WTC11 (cell line): ENCODE measurements around the gene SKAP1. TPM values are rescaled to one million over a fixed set of nuclear protein-coding genes. Genes with fewer than 3 reads are reported as not detected.
A peak's percentile ranks its signal among the peaks of the same experiment; 100 is the strongest.

Source experiments
- ATAC-seq: fragments of 200-7000 bp; cut with Tn5 transposase; 2 replicates; pipeline ENCODE4 v1.10.0; 2021; ENCODE audit warnings: mild to moderate bottlenecking, moderate library complexity
- CTCF ChIA-PET: fragments of 300-600 bp; sonication (Branson Sonifier 250); formaldehyde crosslinking; loops from one replicate; lab custom pipeline; 2021; ENCODE audit warnings: antibody characterized with exemption; lab: Charles Lee
- POLR2A ChIA-PET: fragments of 350-600 bp; sonication (Branson Sonifier 250); formaldehyde crosslinking; loops from one replicate; lab custom pipeline; 2021; ENCODE audit warnings: antibody characterized with exemption; lab: Charles Lee
- DNase-seq: peaks from one replicate; pipeline ENCODE4 v3.0.0; 2021; ENCODE audit warnings: low spot score
- H3K27ac Mint-ChIP-seq: 2 replicates; pipeline ENCODE4 v1.8.0; 2021; ENCODE audit warnings: mixed read lengths
- H3K27me3 Mint-ChIP-seq: 2 replicates; pipeline ENCODE4 v1.8.0; 2021; ENCODE audit warnings: low read depth, mild to moderate bottlenecking, moderate library complexity, mixed read lengths
- H3K36me3 Mint-ChIP-seq: 2 replicates; pipeline ENCODE4 v1.8.0; 2021; ENCODE audit warnings: mixed read lengths
- H3K4me1 Mint-ChIP-seq: 2 replicates; pipeline ENCODE4 v1.8.0; 2022; ENCODE audit warnings: mixed read lengths
- H3K4me3 Mint-ChIP-seq: 2 replicates; pipeline ENCODE4 v1.8.0; 2021; ENCODE audit warnings: mild to moderate bottlenecking, moderate library complexity, mixed read lengths
- H3K9me3 Mint-ChIP-seq: 2 replicates; pipeline ENCODE4 v1.8.0; 2021; ENCODE audit warnings: mixed read lengths
- ATF1 ChIP-seq: sonication (generic); formaldehyde crosslinking; IDR thresholded peaks from 2 replicates; pipeline ENCODE4 v1.8.1; 2023; ENCODE audit warnings: mild to moderate bottlenecking, moderate library complexity, missing genetic modification reagents
- JUN ChIP-seq: sonication (generic); formaldehyde crosslinking; IDR thresholded peaks from 2 replicates; pipeline ENCODE4 v1.8.0; 2023; ENCODE audit warnings: mild to moderate bottlenecking, missing genetic modification reagents
- NFYB ChIP-seq: sonication (generic); formaldehyde crosslinking; conservative IDR thresholded peaks from 2 replicates; pipeline ENCODE4 v1.8.0; 2022; ENCODE audit warnings: low read depth, missing genetic modification reagents
- PRRX2 ChIP-seq: fragments of 250-450 bp; sonication (Bioruptor Pico); IDR thresholded peaks from 2 replicates; pipeline ENCODE4 v1.8.0; 2021; ENCODE audit warnings: mild to moderate bottlenecking
- RELA ChIP-seq: sonication (generic); formaldehyde crosslinking; IDR thresholded peaks from 2 replicates; pipeline ENCODE4 v1.8.1; 2022; ENCODE audit warnings: missing genetic modification reagents, mild to moderate bottlenecking, borderline replicate concordance
- RORB ChIP-seq: fragments of 250-450 bp; sonication (Bioruptor Pico); IDR thresholded peaks from 2 replicates; pipeline ENCODE4 v1.9.0; 2021; ENCODE audit warnings: mild to moderate bottlenecking
- ZNF416 ChIP-seq: fragments of 250-450 bp; sonication (Bioruptor Pico); IDR thresholded peaks from 2 replicates; pipeline ENCODE4 v1.9.0; 2021; ENCODE audit warnings: mild to moderate bottlenecking, inconsistent platforms
- total RNA-seq: library from RNA; stranded (reverse); gene quantifications from 3 replicates; pipeline ENCODE4 v1.2.3, GENCODE V29; 2021
- TF ChIP-seq, protein P1 (sequence below): sonication (generic); formaldehyde crosslinking; IDR thresholded peaks from 2 replicates; pipeline ENCODE4 v1.8.1; 2023; ENCODE audit warnings: mild to moderate bottlenecking, moderate library complexity, missing genetic modification reagents
- TF ChIP-seq, protein P2 (sequence below): sonication (generic); formaldehyde crosslinking; IDR thresholded peaks from 2 replicates; pipeline ENCODE4 v1.8.1; 2023; ENCODE audit warnings: mild to moderate bottlenecking, missing genetic modification reagents
- TF ChIP-seq, protein P3 (sequence below): sonication (generic); formaldehyde crosslinking; IDR thresholded peaks from 2 replicates; pipeline ENCODE4 v1.8.1; 2023; ENCODE audit warnings: mild to moderate bottlenecking, missing genetic modification reagents, borderline replicate concordance
- TF ChIP-seq, protein P4 (sequence below): sonication (generic); formaldehyde crosslinking; IDR thresholded peaks from 2 replicates; pipeline ENCODE4 v1.8.0; 2022; ENCODE audit warnings: mild to moderate bottlenecking, missing genetic modification reagents
- TF ChIP-seq, protein P5 (sequence below): sonication (generic); formaldehyde crosslinking; IDR thresholded peaks from 2 replicates; pipeline ENCODE4 v1.8.1; 2023; ENCODE audit warnings: mild to moderate bottlenecking, missing genetic modification reagents
- TF ChIP-seq, protein P6 (sequence below): fragments of 250-450 bp; sonication (Bioruptor Pico); IDR thresholded peaks from 2 replicates; pipeline ENCODE4 v1.8.0; 2021; ENCODE audit warnings: mild to moderate bottlenecking
- TF ChIP-seq, protein P7 (sequence below): sonication (generic); formaldehyde crosslinking; IDR thresholded peaks from 2 replicates; pipeline ENCODE4 v1.8.0; 2023; ENCODE audit warnings: missing genetic modification reagents, mild to moderate bottlenecking, borderline replicate concordance
- TF ChIP-seq, protein P8 (sequence below): fragments of 200-600 bp; IDR thresholded peaks from 2 replicates; pipeline ENCODE4 v1.8.0; 2022; ENCODE audit warnings: antibody characterized with exemption

SKAP1 gene
- total RNA-seq, 1 experiment from 2014 or later = not detected

DNA sequence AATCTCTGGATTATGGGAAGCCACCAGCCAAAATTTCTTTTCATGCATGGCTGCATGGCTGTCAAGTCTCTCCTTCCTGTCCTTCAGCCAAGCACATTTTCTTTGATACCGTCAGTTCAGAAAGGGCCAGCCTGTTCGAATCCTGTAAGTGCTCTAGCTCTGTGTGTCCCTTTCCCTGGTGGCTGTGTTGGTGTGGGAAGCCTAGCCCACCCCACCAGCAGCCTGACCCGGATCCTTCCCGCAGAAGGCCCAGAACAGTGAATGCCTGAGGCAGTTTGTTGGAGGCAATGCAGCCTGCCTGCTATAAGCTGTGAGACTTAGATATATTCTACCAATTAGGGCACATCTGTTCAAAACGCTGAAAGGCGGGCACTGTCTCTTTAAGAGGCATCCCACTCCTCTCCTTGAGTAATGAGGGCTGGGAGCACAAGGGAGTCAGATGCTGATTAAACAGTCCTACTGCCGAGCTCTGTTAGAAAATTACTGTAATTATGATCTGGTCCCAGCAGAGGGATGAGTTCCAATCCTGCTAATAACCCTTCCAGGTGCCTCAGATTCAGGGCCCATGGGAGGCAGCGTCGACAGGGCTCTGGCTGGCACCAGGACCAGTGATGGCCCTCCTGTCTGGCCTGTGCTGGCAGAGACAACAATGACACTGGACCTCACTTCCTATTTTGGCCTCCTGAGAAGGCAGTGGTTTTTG lies 304.0 kb downstream of the SKAP1 start:
- Mint-ChIP-seq H3K4me3 (no peak overlapping the region), H3K36me3 (peaks cover 18% of the 10 kb centered on the region), H3K9me3 (no peaks in the 10 kb centered on the region), H3K4me1 (peaks cover 4% of the 10 kb centered on the region), H3K27me3 (no peaks in the 10 kb centered on the region), H3K27ac (0 out of 2 replicates have a peak overlapping the region, but pooled peaks have one; percentile 19)
- DNase-seq (no peak), ATAC-seq (no peak)
- CTCF ChIA-PET = interaction anchor here (0.7 to 2.2 kb wide), 6 partner anchors 10 to 137 kb away, joined by 3 to 7 read pairs (median 4); no protein-coding TSS in a partner anchor
- POLR2A ChIA-PET = interaction anchor here (0.6 to 1.4 kb wide), 4 partner anchors 15 to 342 kb away, joined by 3 to 8 read pairs (median 4); no protein-coding TSS in a partner anchor
- TF ChIP-seq, protein P1, sequence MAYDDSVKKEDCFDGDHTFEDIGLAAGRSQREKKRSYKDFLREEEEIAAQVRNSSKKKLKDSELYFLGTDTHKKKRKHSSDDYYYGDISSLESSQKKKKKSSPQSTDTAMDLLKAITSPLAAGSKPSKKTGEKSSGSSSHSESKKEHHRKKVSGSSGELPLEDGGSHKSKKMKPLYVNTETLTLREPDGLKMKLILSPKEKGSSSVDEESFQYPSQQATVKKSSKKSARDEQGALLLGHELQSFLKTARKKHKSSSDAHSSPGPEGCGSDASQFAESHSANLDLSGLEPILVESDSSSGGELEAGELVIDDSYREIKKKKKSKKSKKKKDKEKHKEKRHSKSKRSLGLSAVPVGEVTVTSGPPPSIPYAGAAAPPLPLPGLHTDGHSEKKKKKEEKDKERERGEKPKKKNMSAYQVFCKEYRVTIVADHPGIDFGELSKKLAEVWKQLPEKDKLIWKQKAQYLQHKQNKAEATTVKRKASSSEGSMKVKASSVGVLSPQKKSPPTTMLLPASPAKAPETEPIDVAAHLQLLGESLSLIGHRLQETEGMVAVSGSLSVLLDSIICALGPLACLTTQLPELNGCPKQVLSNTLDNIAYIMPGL = no peak
- TF ChIP-seq RORB (CRISPR knock-in tag) (no peak), PRRX2 (CRISPR knock-in tag) (no peak), JUN (CRISPR knock-in tag) (no peak), RELA (no peak), ZNF416 (CRISPR knock-in tag) (no peak), NFYB (CRISPR knock-in tag) (no peak), ATF1 (CRISPR knock-in tag) (no peak)
- TF ChIP-seq, protein P2, sequence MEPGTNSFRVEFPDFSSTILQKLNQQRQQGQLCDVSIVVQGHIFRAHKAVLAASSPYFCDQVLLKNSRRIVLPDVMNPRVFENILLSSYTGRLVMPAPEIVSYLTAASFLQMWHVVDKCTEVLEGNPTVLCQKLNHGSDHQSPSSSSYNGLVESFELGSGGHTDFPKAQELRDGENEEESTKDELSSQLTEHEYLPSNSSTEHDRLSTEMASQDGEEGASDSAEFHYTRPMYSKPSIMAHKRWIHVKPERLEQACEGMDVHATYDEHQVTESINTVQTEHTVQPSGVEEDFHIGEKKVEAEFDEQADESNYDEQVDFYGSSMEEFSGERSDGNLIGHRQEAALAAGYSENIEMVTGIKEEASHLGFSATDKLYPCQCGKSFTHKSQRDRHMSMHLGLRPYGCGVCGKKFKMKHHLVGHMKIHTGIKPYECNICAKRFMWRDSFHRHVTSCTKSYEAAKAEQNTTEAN (CRISPR knock-in tag) = no peak
- TF ChIP-seq, protein P3, sequence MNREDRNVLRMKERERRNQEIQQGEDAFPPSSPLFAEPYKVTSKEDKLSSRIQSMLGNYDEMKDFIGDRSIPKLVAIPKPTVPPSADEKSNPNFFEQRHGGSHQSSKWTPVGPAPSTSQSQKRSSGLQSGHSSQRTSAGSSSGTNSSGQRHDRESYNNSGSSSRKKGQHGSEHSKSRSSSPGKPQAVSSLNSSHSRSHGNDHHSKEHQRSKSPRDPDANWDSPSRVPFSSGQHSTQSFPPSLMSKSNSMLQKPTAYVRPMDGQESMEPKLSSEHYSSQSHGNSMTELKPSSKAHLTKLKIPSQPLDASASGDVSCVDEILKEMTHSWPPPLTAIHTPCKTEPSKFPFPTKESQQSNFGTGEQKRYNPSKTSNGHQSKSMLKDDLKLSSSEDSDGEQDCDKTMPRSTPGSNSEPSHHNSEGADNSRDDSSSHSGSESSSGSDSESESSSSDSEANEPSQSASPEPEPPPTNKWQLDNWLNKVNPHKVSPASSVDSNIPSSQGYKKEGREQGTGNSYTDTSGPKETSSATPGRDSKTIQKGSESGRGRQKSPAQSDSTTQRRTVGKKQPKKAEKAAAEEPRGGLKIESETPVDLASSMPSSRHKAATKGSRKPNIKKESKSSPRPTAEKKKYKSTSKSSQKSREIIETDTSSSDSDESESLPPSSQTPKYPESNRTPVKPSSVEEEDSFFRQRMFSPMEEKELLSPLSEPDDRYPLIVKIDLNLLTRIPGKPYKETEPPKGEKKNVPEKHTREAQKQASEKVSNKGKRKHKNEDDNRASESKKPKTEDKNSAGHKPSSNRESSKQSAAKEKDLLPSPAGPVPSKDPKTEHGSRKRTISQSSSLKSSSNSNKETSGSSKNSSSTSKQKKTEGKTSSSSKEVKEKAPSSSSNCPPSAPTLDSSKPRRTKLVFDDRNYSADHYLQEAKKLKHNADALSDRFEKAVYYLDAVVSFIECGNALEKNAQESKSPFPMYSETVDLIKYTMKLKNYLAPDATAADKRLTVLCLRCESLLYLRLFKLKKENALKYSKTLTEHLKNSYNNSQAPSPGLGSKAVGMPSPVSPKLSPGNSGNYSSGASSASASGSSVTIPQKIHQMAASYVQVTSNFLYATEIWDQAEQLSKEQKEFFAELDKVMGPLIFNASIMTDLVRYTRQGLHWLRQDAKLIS (CRISPR knock-in tag) = no peak
- TF ChIP-seq, protein P4, sequence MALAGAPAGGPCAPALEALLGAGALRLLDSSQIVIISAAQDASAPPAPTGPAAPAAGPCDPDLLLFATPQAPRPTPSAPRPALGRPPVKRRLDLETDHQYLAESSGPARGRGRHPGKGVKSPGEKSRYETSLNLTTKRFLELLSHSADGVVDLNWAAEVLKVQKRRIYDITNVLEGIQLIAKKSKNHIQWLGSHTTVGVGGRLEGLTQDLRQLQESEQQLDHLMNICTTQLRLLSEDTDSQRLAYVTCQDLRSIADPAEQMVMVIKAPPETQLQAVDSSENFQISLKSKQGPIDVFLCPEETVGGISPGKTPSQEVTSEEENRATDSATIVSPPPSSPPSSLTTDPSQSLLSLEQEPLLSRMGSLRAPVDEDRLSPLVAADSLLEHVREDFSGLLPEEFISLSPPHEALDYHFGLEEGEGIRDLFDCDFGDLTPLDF (CRISPR knock-in tag) = no peak
- TF ChIP-seq, protein P5, sequence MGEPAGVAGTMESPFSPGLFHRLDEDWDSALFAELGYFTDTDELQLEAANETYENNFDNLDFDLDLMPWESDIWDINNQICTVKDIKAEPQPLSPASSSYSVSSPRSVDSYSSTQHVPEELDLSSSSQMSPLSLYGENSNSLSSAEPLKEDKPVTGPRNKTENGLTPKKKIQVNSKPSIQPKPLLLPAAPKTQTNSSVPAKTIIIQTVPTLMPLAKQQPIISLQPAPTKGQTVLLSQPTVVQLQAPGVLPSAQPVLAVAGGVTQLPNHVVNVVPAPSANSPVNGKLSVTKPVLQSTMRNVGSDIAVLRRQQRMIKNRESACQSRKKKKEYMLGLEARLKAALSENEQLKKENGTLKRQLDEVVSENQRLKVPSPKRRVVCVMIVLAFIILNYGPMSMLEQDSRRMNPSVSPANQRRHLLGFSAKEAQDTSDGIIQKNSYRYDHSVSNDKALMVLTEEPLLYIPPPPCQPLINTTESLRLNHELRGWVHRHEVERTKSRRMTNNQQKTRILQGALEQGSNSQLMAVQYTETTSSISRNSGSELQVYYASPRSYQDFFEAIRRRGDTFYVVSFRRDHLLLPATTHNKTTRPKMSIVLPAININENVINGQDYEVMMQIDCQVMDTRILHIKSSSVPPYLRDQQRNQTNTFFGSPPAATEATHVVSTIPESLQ (CRISPR knock-in tag) = no peak
- TF ChIP-seq, protein P6, sequence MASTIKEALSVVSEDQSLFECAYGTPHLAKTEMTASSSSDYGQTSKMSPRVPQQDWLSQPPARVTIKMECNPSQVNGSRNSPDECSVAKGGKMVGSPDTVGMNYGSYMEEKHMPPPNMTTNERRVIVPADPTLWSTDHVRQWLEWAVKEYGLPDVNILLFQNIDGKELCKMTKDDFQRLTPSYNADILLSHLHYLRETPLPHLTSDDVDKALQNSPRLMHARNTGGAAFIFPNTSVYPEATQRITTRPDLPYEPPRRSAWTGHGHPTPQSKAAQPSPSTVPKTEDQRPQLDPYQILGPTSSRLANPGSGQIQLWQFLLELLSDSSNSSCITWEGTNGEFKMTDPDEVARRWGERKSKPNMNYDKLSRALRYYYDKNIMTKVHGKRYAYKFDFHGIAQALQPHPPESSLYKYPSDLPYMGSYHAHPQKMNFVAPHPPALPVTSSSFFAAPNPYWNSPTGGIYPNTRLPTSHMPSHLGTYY = no peak
- TF ChIP-seq, protein P7, sequence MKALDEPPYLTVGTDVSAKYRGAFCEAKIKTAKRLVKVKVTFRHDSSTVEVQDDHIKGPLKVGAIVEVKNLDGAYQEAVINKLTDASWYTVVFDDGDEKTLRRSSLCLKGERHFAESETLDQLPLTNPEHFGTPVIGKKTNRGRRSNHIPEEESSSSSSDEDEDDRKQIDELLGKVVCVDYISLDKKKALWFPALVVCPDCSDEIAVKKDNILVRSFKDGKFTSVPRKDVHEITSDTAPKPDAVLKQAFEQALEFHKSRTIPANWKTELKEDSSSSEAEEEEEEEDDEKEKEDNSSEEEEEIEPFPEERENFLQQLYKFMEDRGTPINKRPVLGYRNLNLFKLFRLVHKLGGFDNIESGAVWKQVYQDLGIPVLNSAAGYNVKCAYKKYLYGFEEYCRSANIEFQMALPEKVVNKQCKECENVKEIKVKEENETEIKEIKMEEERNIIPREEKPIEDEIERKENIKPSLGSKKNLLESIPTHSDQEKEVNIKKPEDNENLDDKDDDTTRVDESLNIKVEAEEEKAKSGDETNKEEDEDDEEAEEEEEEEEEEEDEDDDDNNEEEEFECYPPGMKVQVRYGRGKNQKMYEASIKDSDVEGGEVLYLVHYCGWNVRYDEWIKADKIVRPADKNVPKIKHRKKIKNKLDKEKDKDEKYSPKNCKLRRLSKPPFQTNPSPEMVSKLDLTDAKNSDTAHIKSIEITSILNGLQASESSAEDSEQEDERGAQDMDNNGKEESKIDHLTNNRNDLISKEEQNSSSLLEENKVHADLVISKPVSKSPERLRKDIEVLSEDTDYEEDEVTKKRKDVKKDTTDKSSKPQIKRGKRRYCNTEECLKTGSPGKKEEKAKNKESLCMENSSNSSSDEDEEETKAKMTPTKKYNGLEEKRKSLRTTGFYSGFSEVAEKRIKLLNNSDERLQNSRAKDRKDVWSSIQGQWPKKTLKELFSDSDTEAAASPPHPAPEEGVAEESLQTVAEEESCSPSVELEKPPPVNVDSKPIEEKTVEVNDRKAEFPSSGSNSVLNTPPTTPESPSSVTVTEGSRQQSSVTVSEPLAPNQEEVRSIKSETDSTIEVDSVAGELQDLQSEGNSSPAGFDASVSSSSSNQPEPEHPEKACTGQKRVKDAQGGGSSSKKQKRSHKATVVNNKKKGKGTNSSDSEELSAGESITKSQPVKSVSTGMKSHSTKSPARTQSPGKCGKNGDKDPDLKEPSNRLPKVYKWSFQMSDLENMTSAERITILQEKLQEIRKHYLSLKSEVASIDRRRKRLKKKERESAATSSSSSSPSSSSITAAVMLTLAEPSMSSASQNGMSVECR (CRISPR knock-in tag) = no peak
- TF ChIP-seq, protein P8, sequence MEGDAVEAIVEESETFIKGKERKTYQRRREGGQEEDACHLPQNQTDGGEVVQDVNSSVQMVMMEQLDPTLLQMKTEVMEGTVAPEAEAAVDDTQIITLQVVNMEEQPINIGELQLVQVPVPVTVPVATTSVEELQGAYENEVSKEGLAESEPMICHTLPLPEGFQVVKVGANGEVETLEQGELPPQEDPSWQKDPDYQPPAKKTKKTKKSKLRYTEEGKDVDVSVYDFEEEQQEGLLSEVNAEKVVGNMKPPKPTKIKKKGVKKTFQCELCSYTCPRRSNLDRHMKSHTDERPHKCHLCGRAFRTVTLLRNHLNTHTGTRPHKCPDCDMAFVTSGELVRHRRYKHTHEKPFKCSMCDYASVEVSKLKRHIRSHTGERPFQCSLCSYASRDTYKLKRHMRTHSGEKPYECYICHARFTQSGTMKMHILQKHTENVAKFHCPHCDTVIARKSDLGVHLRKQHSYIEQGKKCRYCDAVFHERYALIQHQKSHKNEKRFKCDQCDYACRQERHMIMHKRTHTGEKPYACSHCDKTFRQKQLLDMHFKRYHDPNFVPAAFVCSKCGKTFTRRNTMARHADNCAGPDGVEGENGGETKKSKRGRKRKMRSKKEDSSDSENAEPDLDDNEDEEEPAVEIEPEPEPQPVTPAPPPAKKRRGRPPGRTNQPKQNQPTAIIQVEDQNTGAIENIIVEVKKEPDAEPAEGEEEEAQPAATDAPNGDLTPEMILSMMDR = no peak
